ENCODE data around the gene TTPAL. TPM values are rescaled to one million over a fixed set of nuclear protein-coding genes. Genes with fewer than 3 reads are reported as not detected.
A peak's percentile ranks its signal among the peaks of the same experiment; 100 is the strongest.

Gene TTPAL
- total and polyA plus RNA-seq, 10 of the 15 experiments (the other 5 are each of a cell fraction or from before 2014, with no cell fraction given) = 4.0 to 24.0 (median 9.3) TPM

- TF ChIP-seq E2F8 (IDR thresholded peaks at IDR 0.05; ENCODE audit: low read depth, partially characterized antibody) (no peak), HCFC1 (IDR thresholded peaks at IDR 0.05; ENCODE audit: low read length) (no peak), EZH2 (IDR thresholded peaks at IDR 0.05; ENCODE audit: borderline replicate concordance, control insufficient read depth, low read depth, low read length) (no peak), RBBP5 (conservative IDR thresholded peaks at IDR 0.05) (no peak), BCLAF1 (IDR thresholded peaks at IDR 0.05) (no peak), RUNX3 (IDR thresholded peaks at IDR 0.05; ENCODE audit: low read length) (peak; percentile 59), MTA2 (IDR thresholded peaks at IDR 0.05; ENCODE audit: low read depth) (no peak), SP1 (IDR thresholded peaks at IDR 0.05; ENCODE audit: low read depth, low read length) (no peak), STAT3 (IDR thresholded peaks at IDR 0.05; ENCODE audit: low read depth, low read length) (no peak), SKIL (IDR thresholded peaks at IDR 0.05; ENCODE audit: low read depth, poor library complexity, severe bottlenecking) (peak; percentile 43), BHLHE40 (IDR thresholded peaks at IDR 0.05; ENCODE audit: borderline replicate concordance in 1 of 2, low read depth in 2 of 2, low read length in 1 of 2) (no peak), SIX5 (IDR thresholded peaks at IDR 0.05; ENCODE audit: low read depth, low read length, severe bottlenecking) (no peak), PRDM15 (CRISPR knock-in tag; IDR thresholded peaks at IDR 0.05) (no peak), HDAC6 (IDR thresholded peaks at IDR 0.05; ENCODE audit: unreplicated experiment) (no peak), SPI1 (IDR thresholded peaks at IDR 0.05; ENCODE audit: borderline replicate concordance, insufficient read depth, low read depth, low read length) (peak; percentile 13; the same call in 1 of the 2 replicates), SMAD1 (IDR thresholded peaks at IDR 0.05; ENCODE audit: low read depth, partially characterized antibody) (no peak), POLR2AphosphoS2 (IDR thresholded peaks at IDR 0.05; ENCODE audit: low read depth, low read length) (no peak), ZNF24 (IDR thresholded peaks at IDR 0.05) (no peak), EED (IDR thresholded peaks at IDR 0.05; ENCODE audit: low read depth) (no peak)
Measured at GRCh38 chr20:44479643-44480042, 4.0 kb downstream of the TTPAL start (continued).

Measured in GM12878 (cell line).